GM12891 (cell line): ENCODE results near the gene GPC6.

Experiments
- PAX5 ChIP-seq: IDR thresholded peaks from 2 replicates; pipeline ENCODE4 v1.6.1; 2011; ENCODE audit warnings: low read length, moderate library complexity, mild to moderate bottlenecking; ENCODE audit not compliant: insufficient read depth, severe bottlenecking
- POLR2A ChIP-seq: IDR thresholded peaks from 2 replicates; pipeline ENCODE4 v1.6.1; 2011; ENCODE audit warnings: low read depth, low read length, control low read depth
- POLR2AphosphoS5 ChIP-seq: IDR thresholded peaks from 2 replicates; pipeline ENCODE4 v1.6.1; 2011; ENCODE audit warnings: low read depth, low read length, control low read depth
- POU2F2 ChIP-seq: IDR thresholded peaks from 2 replicates; pipeline ENCODE4 v1.6.1; 2011; ENCODE audit warnings: low read depth, mild to moderate bottlenecking, control low read depth, low read length, moderate library complexity
- SPI1 ChIP-seq: IDR thresholded peaks from 2 replicates; pipeline ENCODE4 v1.6.1; 2011; ENCODE audit warnings: low read depth, low read length, control low read depth
- TAF1 ChIP-seq: IDR thresholded peaks from 2 replicates; pipeline ENCODE4 v1.6.1; 2011; ENCODE audit warnings: low read depth, low read length, control low read depth

DNA sequence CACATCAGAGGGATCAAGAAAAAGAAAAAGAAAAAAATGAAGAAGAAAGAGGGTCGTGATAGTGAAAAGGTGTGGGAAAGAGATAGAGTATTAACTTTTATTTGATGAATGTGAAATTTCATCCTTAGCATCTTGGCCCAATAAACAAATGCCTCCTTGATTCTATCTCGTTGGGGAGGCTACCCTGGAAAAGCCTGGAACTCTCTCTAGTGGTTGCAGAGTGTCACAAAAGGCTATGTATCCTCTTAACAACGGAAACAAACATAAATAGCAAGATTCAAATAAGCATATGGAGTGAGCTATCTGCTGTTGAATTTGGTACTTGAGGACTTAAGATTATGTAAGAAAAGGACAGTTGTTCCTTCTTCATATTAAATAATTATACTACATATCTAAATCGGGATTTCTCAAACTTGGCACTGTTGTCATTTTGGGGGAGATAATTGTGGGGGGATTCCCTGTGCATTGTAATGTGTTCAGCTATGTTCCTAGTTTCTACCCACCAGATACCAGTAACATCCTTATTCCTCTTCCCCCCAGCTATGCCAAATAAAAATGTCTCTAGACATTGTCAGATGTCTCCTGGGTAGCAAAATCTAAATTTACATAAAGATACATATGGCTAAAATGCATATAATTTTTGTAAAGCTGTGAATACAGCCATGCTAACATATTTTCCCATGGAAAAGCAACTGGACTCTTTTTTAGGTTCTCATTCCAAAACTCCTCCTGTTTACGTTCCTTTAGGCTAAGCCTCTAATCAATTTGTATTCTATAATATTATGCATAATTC is 695.7 kb downstream of the GPC6 start:
- TF ChIP-seq POLR2A = no peak
- TF ChIP-seq TAF1 = no peak
- TF ChIP-seq POLR2AphosphoS5 = no peak
- no peak for TF ChIP-seq SPI1
- no peak for TF ChIP-seq POU2F2
- no peak for TF ChIP-seq PAX5
